BE2C (cell line): ENCODE results near the gene MRPL54.

Experiments used
- DNase-seq: peaks from one replicate; pipeline ENCODE4 v3.0.0-alpha.2; 2020
- H3K27me3 ChIP-seq: fragments of 250-450 bp; sonication (Bioruptor Pico); 2 replicates; pipeline ENCODE4 v1.5.1; 2020; ENCODE audit warnings: mild to moderate bottlenecking
- H3K36me3 ChIP-seq: fragments of 250-450 bp; sonication (Bioruptor Pico); 2 replicates; pipeline ENCODE4 v1.5.1; 2020; ENCODE audit warnings: mild to moderate bottlenecking
- H3K4me1 ChIP-seq: fragments of 250-450 bp; sonication (Bioruptor Pico); 2 replicates; pipeline ENCODE4 v1.5.1; 2020
- H3K4me3 ChIP-seq: 2 replicates; pipeline ENCODE4 v1.5.1; 2011; ENCODE audit warnings: low read depth, low read length
- H3K9me3 ChIP-seq: fragments of 250-450 bp; sonication (Bioruptor Pico); 2 replicates; pipeline ENCODE4 v1.5.1; 2020
- TF ChIP-seq, protein P1 (sequence below): IDR thresholded peaks from 2 replicates; pipeline ENCODE4 v1.5.1; 2012; ENCODE audit warnings: mild to moderate bottlenecking, low read depth, low read length

The MRPL54 gene

DNA sequence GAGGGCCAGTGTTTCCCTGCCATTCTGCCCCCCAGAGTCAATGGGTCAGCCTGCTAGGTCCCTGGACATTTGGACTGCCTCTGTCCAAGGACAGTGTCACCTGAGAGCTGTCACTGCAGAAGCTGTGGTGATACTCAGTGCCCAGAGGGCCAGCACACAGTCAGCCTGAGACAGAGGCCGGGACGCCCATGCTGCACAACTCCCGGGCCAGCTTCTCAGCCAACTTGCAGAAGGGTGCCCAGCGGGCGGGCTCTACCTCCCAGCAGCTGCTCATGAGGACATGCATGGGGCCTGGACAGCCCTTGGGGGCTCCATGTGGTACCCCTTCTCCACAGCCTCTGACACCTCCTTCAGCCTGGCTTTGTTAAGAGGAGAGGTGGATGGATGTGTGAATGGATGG, 13.3 kb downstream of the MRPL54 start:
- no peak for DNase-seq
- TF ChIP-seq, protein P1, sequence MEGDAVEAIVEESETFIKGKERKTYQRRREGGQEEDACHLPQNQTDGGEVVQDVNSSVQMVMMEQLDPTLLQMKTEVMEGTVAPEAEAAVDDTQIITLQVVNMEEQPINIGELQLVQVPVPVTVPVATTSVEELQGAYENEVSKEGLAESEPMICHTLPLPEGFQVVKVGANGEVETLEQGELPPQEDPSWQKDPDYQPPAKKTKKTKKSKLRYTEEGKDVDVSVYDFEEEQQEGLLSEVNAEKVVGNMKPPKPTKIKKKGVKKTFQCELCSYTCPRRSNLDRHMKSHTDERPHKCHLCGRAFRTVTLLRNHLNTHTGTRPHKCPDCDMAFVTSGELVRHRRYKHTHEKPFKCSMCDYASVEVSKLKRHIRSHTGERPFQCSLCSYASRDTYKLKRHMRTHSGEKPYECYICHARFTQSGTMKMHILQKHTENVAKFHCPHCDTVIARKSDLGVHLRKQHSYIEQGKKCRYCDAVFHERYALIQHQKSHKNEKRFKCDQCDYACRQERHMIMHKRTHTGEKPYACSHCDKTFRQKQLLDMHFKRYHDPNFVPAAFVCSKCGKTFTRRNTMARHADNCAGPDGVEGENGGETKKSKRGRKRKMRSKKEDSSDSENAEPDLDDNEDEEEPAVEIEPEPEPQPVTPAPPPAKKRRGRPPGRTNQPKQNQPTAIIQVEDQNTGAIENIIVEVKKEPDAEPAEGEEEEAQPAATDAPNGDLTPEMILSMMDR = no peak
- no peaks in the 10 kb centered on the region for H3K36me3 ChIP-seq
- H3K4me3 ChIP-seq = no peak overlapping the region
- no peaks in the 10 kb centered on the region for H3K4me1 ChIP-seq
- H3K27me3 ChIP-seq = 0 out of 2 replicates have a peak, but pooled peaks cover 6% of the 10 kb centered on the region
- H3K9me3 ChIP-seq = no peaks in the 10 kb centered on the region

GRCh38 chr19:3776479-3777040, 14.1 kb downstream of the MRPL54 start:
- Histone ChIP-seq H3K4me3 (no peak overlapping the region), H3K36me3 (no peaks in the 10 kb centered on the region), H3K9me3 (peaks cover 3% of the 10 kb centered on the region; the same call in 1 of the 2 replicates), H3K4me1 (no peaks in the 10 kb centered on the region), H3K27me3 (0 out of 2 replicates have a peak, but pooled peaks cover 6% of the 10 kb centered on the region)
- TF ChIP-seq, protein P1 = no peak
- DNase-seq = no peak

- DNase-seq = no peak
- Histone ChIP-seq H3K36me3 (no peaks in the 10 kb centered on the region), H3K27me3 (peaks cover 6% of the 10 kb centered on the region; the same call in 1 of the 2 replicates), H3K9me3 (peaks cover 7% of the 10 kb centered on the region; the same call in 1 of the 2 replicates), H3K4me1 (no peaks in the 10 kb centered on the region), H3K4me3 (no peak overlapping the region)
- TF ChIP-seq, protein P1 = no peak
These were observed 15.8 kb downstream of the MRPL54 start for GRCh38 chr19:3778104-3778867.

- H3K9me3 ChIP-seq = peaks cover 7% of the 10 kb centered on the region; the same call in 1 of the 2 replicates
These were observed 16.6 kb downstream of the MRPL54 start for GRCh38 chr19:3778899-3779723.

DNA sequence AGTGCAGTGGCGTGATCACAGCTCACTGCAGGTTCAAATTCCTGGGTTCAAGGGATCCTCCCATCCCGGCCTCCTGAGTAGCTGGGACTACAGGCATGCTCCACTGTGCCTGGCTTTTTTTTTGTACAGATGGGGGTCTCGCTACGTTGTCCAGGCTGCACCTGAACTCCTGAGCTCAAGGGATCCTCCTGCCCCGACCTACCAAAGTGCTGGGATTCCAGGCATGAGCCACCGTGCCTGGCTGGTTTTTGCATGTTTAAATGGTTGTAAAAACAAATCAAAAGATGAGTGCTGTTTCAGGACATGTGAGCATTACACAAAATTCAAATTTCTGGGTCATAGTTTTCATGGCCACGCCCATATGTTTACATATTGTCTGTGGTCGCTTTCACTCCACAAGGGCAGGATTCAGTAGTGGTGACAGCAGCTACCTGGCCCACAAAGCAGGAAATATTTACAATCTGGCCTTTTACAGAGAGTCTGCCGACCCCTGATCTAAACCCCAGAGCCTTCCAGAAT, 18.4 kb downstream of the MRPL54 start:
- no peak overlapping the region for H3K4me3 ChIP-seq
- H3K4me1 ChIP-seq = no peaks in the 10 kb centered on the region
- no peaks in the 10 kb centered on the region for H3K36me3 ChIP-seq
- DNase-seq = no peak
- TF ChIP-seq, protein P1 = no peak
- H3K27me3 ChIP-seq = peaks cover 31% of the 10 kb centered on the region
- H3K9me3 ChIP-seq = peaks cover 7% of the 10 kb centered on the region; the same call in 1 of the 2 replicates

More at GRCh38 chr19:3778899-3779723, 16.6 kb downstream of the MRPL54 start:
- no peak for DNase-seq
- no peaks in the 10 kb centered on the region for H3K36me3 ChIP-seq
- TF ChIP-seq, protein P1 = no peak
- no peak overlapping the region for H3K4me3 ChIP-seq
- H3K4me1 ChIP-seq = no peaks in the 10 kb centered on the region
- H3K27me3 ChIP-seq = peaks cover 13% of the 10 kb centered on the region
